HL-60/S4 treated with retinoic acid at 250 ng/mL for 4 days and 3 days (cell line): ENCODE measurements around the gene PPP2R3B.
"Not testable (repeated sequence)": the region's sequence is repeated elsewhere in the genome, so short reads cannot be mapped to it uniquely, and the experiment has no call there.

ENCODE experiments used
- in situ Hi-C: fragments of 300-500 bp; cut with MboI; formaldehyde crosslinking; loops from 2 replicates; pipeline ENCODE4 v1.7.0; 2022; ENCODE audit warnings: low sequenced_read_pairs

PPP2R3B gene

DNA sequence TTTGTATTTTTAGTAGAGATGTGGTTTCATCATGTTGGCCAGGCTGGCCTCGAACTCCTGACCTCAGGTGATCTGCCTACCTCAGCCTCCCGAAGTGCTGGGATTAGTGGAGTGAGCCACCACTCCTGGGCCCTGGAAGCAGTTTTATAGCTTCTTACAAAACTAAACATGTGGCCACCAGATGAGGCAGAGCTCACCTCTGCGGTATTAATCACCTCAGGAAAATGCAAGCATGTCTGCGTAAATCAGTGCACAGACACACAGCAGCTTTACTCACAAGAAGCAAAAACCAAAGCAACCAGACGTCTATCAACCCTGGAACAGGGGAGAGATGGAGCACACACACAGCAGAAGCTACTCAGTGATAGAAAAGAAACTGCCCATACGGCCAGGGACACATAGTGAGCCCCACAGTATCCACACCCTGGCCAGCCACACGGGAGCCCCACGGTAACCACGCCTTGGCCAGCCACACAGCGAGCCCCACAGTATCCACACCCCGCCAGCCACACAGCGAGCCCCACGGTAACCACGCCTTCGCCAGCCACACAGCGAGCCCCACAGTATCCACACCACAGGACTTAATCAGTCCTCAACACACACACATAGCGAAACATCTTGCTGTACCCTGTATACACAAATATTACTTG, 30.2 kb downstream of the PPP2R3B start:
- in situ Hi-C loops: no loop called here

DNA sequence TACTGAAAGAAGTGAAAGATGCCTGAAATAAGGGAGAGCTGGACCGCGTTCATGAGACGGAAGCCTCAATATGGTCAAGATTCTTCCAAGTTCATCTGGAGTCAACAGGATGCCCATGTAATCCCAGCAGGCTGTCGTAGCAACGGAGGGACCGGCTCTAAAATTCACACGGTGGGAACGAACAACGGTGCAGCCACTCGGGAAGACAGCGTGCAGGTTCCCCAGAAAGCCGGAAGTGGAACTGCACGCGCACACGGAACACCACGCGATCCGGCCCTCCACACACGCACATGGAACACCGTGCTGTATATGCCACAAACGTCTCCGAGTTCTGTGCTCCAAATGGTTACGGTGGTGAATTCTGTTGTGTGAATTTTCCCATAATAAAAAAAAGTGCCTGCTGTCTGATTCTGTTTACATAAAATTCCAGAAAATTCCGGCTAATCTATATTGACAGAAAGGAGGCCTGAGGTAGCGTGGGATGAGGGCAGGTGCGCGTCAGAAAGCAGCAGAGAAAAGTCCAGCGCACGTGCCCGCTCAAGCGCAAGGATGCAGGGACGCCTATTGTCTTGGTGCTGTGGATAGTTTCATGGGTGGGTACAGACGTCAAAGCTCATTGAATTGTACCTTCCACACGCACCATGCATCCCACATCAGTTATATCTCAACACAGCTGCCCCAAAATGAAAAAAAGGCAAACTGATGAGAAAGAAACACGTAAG, 31.2 kb downstream of the PPP2R3B start:
- in situ Hi-C loops: no loop called here

DNA sequence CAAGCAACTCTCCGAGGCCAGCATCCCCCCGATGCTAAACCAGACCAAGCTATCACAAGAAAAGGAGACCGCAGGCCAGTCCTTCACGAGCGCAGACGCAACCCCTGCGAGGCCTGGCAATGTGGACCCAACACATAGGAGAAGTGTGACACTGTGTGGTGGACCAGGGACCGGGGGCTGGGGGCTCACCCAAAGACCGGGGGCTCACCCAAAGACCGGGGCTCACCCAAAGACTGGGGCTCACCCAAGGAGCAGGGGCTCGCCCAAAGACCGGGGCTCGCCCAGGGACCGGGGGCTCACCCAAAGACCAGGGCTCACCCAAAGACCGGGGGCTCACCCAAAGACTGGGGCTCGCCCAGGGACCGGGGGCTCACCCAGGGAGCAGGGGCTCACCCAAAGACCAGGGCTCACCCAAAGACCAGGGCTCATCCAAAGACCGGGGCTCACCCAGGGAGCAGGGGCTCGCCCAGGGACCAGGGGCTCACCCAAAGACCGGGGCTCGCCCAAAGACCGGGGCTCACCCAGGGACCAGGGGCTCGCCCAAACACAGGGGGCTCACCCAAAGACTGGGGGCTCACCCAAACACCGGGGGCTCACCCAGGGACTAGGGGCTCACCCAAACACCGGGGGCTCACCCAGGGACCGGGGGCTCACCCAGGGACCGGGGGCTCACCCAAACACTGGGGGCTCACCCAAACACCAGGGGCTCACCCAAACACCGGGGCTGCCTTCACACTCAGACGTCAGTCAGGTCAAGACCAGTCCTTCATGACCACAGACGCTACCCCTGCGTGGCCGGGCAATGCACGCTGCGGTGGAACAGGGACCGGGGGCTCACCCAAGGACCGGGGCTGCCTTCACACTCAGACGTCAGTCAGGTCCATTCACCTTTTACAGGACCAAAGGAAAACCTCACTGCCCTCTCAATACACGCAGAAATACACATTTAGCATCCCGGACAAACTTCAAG, 32.9 kb downstream of the PPP2R3B start:
- in situ Hi-C loops: no loop called here

GRCh38 chrX:352582-353314, 34.0 kb downstream of the PPP2R3B start:
- in situ Hi-C loops: no loop called here

DNA sequence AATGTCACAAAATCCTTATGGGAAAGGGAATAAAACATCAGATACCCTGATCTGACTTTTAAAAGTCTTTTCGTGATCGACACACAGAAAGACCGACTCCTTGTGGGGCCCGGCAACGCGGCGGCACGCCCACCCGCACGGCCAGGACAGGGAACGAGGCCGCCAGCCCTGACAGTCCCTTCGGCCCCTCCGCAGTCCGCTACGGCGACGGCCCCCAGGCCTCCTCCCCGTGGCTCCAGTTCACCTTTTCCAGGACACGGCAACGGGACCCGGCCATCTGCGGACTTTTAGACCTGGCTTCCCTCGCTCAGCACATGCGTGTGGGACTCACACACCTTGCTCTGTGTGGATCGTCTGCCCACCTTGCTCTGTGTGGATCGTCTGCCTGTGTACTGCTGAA, 34.5 kb downstream of the PPP2R3B start:
- in situ Hi-C loops: no loop called here

DNA sequence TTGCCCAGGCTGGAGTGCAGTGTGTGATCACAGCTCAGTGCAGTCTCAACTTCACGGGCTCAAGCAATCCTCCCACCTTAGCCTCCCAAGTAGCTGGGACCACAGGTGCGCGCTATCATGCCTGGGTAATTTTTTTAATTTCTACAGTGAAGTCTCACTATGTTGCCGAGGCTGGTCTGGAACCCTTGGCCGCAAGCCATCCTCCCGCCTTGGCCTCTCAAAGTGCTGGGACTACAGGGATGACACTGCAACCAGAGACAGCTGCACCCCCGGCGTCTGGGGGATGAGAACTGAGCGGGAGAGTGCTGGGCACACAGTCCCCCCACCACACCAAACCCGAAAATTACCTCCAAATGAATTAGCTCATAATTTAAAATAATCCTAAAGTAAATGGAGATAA, 35.0 kb downstream of the PPP2R3B start:
- in situ Hi-C loops: no loop called here

DNA sequence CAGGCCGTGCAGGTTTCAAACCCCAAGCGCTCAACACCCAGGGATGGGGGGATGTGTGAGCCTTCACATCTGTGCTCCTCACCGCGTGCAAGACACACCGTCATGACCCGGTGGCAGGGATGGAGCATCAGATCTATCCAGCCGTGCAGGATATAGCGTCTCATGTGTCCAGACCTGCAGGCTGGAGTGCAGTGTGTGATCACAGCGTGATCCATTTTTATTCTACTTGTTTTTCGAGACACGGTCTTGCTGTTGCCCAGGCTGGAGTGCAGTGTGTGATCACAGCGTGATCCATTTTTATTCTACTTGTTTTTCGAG, 35.4 kb downstream of the PPP2R3B start:
- in situ Hi-C loops: not testable (repeated sequence)

DNA sequence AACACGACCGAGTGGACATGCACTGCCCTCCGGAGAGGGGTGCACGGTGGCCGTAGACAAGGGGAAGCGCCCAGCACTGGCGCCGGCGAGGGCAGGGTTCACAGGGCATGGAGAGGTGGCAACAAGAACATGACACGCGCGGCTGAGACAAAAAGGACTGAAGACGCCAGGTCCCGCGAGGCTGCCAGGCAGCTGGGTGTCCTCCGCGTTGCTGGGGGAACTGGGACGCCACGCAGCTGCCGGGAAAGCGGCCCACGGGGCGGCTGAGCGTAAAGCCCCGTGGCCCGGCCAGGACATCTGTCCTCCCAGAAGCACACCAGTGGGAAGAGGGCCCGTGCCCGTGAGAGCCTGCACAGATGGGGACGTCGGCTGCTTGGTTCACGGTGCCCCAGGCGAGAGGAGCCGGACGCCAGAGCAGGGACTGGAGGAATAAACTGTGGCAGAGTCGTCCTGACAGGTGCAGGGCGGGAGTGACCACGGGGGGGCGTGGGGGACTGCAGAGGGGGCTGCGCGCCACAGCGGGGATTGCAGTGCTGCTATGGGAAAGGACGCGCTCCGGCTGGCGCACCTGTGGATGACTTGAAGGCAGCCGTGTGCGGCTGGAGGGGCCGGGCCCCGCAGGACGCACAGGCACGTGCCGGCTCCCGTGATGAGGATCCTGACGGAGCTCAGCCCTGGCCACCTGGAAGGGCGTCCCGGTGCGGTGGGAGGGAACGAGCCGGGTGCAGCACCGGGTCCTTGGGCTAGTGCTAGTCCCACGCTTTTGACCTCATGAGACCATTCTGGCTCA, 36.0 kb downstream of the PPP2R3B start:
- in situ Hi-C loops: no loop called here

DNA sequence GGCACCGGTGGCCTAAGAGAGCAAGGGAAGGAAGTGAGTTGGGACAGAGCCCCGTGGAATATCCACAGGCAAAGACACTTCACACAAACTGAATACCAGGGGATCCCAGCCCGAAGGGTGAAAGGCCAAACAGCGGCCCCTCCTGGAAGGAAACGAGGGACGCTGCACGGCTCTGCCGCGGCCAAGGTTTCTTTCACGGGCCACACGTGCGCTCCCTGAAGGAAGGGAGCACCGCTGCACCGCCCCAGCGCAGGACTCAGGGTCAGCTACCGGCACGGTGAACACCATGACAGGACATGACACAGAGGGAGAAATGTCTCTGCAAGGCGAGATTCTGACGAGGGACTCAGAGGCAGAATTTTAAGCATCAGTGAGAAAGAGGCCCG, 36.6 kb downstream of the PPP2R3B start:
- in situ Hi-C loops: no loop called here

GRCh38 chrX:349702-350101, 37.0 kb downstream of the PPP2R3B start:
- in situ Hi-C loops: no loop called here

DNA sequence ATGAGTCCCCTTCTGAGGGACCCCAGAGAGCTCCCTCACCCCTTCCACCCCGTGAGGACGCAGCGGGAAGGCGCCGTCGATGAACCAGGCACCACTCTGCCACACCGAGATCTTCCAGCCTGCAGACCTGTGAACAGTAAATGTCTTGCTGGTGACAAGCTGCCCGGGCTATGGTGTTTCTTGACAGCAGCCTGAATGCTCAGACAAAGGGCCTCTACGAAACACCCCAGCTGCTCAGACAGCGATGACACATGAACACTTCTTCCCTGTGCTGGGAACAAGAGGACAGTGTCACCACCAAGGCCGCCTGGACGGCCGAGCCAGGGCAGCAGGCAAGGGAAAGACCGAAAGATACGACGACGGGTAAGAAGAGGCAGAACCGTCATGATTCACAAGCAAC, 37.5 kb downstream of the PPP2R3B start:
- in situ Hi-C loops: no loop called here

DNA sequence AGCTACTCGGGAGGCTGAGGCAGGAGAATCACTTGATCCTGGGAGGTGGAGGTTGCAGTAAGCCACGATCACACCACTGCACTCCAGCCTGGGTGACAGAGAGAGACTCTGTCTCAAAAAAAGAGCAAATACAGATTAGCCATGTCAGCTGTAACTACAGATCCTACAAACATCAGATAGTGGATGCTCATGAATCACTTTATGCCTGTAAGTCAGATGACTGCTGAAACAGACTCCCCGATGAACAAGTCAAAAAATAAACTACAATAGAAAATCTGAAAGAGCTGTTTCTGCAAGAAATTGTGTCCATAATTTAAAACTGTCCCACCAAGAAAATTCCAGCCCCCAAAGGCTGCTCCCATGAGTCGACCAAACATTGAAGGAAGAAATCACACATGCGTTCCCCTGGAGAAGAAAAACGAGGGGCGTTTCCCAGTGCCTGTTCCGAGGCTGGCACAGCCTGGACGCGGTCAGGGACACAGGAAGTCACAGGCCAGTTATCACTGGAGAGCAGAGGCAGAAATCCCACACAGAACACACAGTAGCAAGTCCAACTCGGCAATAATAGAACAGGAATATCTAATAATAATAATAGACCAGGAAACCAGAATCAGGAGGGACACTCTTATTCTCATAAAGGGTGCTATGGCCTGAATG, 38.1 kb downstream of the PPP2R3B start:
- in situ Hi-C loops: no loop called here

DNA sequence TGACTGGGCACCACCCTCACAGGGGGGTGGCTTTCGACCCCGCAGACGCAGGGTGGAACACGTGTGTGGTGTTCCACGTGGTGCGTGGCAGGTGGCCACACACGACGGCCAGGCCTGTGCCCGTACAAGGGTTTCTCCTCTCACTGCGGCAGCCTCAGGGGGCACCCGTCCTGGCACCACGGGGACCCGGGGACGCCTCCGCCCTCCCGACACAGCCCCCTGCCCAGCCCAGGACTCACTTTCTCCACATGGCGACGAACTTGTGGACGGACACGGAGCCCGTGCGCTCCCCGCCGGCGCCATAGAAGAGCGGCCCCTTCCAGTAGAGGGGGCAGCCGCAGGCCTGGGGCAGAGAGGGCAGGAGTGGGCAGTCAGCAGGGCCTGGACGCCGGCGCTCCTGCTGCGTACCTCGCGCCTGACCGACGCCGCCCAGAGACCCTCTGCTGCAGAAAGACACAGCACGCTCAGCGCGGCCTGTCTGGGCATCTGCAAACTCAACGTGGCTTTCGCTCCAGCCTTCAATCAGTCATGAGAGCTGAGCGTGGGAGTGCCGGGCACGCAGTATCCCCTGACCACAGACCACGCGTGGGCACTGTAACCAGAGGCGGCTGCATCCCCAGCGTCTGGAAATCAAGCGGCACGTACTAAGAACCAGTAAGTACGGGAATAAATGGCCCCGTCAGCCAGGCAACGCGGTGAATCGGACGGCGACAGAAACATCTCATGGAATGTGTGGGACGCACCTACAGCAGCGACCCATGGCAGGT, 39.2 kb downstream of the PPP2R3B start:
- in situ Hi-C loops: no loop called here

DNA sequence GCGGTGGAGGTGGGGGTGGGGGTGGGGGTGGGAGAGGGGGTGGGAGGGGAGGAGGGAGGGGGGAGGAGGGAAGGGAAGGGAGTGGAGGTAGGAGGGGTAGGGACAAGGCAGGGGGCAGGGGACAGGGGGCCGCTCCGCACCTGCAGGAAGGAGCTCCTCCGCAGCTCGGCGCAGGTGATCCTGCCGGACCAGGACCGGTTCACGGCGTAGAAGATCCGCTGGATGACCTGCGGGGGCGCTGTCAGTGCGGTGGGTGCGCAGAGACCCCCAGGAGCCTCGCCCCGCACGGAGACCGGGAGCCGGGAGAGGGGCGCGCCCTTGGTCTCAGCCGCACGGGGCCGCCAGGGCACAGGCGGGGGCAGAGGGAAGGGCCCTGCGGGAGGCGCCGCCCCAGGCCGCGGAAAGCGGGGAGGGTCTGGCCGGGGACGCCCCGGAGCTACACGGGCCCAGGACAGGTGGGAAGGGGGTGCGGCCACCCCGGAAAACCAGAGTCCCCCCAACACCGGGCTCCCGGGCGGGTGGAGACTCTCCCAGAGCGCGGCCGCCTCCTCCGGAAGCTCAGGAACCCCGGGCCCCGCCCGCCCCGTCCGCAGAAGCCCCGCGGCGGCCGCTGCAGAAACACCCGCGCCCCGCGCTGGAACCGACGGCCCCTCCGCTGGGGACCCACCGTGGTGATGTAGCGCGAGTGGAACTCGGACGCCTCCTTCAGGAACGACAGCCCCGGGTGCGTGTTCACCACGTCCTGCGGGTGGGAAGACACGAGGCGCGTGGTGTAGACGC, 40.5 kb downstream of the PPP2R3B start:
- in situ Hi-C loops: no loop called here

- in situ Hi-C loops: no loop called here
Observed at GRCh38 chrX:345020-345925, 41.4 kb downstream of the PPP2R3B start.

GRCh38 chrX:344371-344901, 42.3 kb downstream of the PPP2R3B start:
- in situ Hi-C loops: no loop called here

DNA sequence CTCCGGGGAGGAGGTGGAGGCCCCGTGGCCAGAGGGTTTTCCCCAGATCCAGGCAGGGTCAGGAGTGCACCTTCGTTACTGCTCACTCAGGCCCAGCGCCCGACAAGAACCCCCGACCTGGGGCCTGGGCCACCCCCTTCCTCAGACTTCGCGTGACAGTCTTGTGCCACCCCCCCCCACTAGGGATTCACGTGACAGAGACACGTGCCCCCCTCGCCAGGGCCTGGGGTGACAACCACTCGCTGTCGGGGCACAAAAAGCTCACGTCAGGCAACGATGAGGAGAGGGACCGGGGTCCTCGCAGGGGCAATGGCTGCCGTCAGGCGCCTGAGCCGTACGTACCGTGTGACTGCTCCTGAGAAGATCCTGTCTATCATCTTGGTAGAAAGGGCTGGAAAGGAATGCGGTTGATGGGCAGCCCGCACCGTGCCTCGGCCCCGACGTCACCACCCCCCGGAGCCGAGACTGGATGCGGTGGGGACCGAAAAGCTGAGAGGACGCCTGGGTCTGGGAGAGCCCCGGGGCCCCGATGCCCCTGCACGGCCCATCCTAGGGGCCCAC, 45.1 kb downstream of the PPP2R3B start:
- in situ Hi-C loops: no loop called here
